ENCODE results near the gene DPP6.

GRCh38 chr7:154394804-154395203, 342.6 kb downstream of the DPP6 start:
- TF ChIP-seq TAF1 (IDR thresholded peaks at IDR 0.05; ENCODE audit: borderline replicate concordance, low read depth, low read length) = no peak
- no peak for TF ChIP-seq RFX5 (IDR thresholded peaks at IDR 0.05; ENCODE audit: low read length)
- TF ChIP-seq REST (IDR thresholded peaks at IDR 0.05; ENCODE audit: low read depth, low read length) = no peak
- no peak for TF ChIP-seq YY1 (IDR thresholded peaks at IDR 0.05; ENCODE audit: low read depth)
- TF ChIP-seq IRF3 (IDR thresholded peaks at IDR 0.05; ENCODE audit: low read depth, low read length) = no peak
- TF ChIP-seq SIN3A (IDR thresholded peaks at IDR 0.05; ENCODE audit: borderline replicate concordance, low read depth, low read length) = no peak
- TF ChIP-seq EP300 (IDR thresholded peaks at IDR 0.05; ENCODE audit: borderline replicate concordance in 1 of 2, low read depth in 1 of 2, low read length in 1 of 2) = no peak
- no peak for TF ChIP-seq TCF12 (IDR thresholded peaks at IDR 0.05)
- TF ChIP-seq CTCF (IDR thresholded peaks at IDR 0.05) = no peak
- TF ChIP-seq RAD21 (IDR thresholded peaks at IDR 0.05; ENCODE audit: low read length) = no peak
- TF ChIP-seq TEAD4 (IDR thresholded peaks at IDR 0.05; ENCODE audit: borderline replicate concordance, insufficient read depth) = no peak
- TF ChIP-seq POLR2AphosphoS5 (IDR thresholded peaks at IDR 0.05; ENCODE audit: low read depth, low read length) = no peak
- TF ChIP-seq USF2 (IDR thresholded peaks at IDR 0.05; ENCODE audit: borderline replicate concordance, low read depth, low read length) = no peak
